HuH-7.5 (cell line): ENCODE measurements around the gene PNMA1.
"Not testable (repeated sequence)": the region's sequence is repeated elsewhere in the genome, so short reads cannot be mapped to it uniquely, and the experiment has no call there.

Experiments used
- DNase-seq: peaks from one replicate; pipeline ENCODE4 v3.0.0; 2011; ENCODE audit warnings: low spot score

Gene PNMA1

GRCh38 chr14:73715707-73716106 is 1.5 kb upstream of the PNMA1 start:
- no peak for DNase-seq

GRCh38 chr14:73714656-73715081 is 485 bp upstream of the PNMA1 start:
- DNase-seq = no peak

GRCh38 chr14:73713206-73713802 is 880 bp downstream of the PNMA1 start:
- DNase-seq = no peak

- no peak for DNase-seq
These were observed 1.5 kb downstream of the PNMA1 start for GRCh38 chr14:73712540-73713180.

- no peak for DNase-seq
These were observed 2.1 kb downstream of the PNMA1 start for GRCh38 chr14:73712071-73712506.

DNA sequence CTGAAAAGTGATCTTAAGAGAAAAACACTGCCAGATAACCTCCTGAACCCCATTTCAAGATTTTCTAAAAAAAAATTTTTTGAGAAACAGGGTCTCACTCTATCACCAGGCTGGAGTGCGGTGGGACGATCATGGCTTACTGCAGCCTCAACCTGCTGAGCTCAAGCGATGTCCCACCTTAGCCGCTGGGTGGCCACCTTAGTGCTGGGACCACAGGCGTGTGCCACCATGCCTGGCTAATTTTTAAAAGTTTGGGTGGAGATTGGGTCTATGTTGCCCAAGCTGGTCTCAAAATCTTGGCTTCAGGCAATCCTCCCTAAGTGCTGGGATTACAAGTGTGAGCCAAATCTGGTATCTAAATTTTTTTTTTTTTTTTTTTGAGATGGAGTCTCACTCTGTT is 3.4 kb downstream of the PNMA1 start:
- no peak for DNase-seq

DNA sequence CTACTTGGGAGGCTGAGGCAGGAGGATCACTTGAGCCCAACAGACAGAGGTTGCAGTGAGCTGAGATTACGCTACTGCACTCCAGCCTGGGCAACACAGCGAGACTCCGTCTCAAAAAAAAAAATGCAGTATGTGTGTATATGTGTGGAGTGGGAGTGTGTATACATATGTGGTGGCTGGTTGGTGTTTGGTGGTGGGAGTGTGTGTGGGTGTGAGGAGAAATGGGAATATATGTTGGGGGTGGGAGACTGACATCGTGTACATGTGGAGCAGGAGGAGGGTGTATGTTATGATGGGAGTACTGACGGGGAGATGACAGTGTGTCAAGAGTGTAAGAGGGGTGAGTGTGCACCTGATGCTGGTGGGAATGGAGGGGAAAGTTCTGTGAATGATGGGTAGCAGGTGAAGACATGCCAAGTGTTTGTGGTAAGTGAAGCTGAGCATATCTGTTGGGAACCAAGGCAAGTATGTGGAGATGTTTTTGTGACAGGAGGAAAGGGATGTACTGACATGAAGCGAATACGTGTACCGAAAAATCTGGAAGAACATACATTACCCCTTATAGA is 4.2 kb downstream of the PNMA1 start:
- DNase-seq = no peak

DNA sequence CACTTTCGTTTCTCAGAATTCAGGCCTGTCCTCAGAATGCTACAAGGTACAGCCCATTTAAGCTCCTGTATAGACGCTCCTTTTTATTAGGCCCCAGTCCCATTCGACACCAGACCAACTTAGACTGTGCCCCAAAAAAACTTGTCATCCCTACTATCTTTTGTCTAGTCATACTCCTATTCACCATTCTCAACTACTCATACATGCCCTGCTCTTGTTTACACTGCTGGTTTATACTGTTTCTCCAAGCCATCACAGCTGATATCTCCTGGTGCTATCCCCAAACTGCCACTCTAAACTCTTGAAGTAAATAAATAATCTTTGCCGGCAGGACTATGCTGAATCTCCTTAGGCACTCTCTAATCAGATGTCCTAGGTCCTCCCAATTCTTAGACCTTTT is 6.1 kb downstream of the PNMA1 start:
- not testable (repeated sequence) for DNase-seq

DNA sequence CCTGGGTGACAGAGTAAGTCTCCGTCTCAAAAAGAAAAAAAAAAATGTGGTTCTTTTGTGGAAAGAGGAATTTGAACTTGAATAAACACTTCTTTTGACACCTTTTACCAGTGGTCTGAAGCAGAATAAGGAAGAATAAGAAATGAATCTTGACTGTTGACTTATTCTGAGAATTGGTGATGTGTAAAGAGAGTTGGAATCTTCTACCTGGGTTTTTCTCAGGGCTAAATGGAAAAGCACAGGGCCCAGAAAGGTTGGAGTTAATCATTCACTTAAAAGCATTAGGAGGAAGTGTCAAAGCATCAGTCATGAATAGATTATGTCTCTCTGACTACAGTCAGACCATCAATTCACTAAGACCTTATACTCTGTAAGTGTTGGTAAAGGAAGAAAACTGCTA is 13.9 kb downstream of the PNMA1 start:
- DNase-seq = no peak

- no peak for DNase-seq
These were observed 17.5 kb downstream of the PNMA1 start for GRCh38 chr14:73696466-73697400.

DNA sequence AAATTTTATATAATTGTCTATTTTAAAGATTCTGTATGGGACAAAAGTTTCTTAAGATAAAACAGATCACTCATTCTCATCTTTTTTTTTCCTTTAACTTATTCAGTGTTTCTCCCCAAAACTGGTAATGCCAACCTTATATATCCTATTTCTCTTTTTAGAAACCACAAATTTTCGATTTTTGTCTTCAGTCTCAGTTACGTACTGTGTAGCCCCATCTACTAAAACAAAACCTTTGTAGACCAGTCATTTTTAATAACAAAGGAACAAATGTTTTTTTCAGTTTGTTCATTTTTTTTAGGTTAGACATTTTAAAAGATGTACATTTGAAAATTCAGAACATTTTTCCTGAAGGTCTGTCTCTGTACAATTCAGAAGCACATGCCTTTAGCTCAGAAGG is 18.2 kb downstream of the PNMA1 start:
- no peak for DNase-seq

DNA sequence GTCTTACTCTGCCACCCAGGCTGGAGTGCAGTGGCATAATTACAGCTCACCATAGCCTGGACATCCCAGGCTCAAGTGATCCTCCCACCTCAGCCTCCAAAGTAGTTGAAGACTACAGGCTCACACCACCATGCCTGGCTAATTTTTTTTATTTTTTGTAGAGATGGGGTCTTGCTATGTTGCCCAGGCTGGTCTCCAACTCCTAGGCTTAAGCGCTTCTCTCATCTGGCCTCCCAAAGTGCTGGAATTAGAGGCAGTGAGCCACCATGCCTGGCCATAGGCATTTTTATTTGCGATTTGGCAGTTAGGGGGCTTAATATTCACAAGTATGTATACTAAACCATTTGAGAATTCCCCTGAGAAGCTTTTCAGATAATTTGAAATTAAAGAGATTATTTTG is 19.1 kb downstream of the PNMA1 start:
- DNase-seq = no peak

DNA sequence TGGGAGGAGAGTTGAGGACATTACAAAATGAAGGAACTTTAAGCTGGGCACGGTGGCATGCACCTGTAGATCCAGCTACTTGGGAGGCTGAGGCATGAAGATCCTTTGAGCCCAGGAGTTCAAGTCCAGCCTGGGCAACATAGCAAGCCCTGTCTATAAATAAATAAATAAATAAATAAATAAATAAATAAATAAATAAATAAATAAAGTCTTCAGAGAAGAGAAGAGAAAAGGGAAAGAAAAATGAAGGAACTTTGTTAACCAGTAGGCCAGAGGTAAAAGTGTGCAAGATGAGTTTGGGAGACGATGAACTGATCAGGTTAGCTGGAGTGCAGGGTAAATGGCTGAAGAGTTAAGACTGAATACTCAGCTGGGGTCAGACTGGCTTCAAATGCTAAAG is 20.1 kb downstream of the PNMA1 start:
- DNase-seq = no peak

- DNase-seq = no peak
These were observed 27.3 kb downstream of the PNMA1 start for GRCh38 chr14:73686901-73687300.

GRCh38 chr14:73685328-73685727 is 28.9 kb downstream of the PNMA1 start:
- no peak for DNase-seq

DNA sequence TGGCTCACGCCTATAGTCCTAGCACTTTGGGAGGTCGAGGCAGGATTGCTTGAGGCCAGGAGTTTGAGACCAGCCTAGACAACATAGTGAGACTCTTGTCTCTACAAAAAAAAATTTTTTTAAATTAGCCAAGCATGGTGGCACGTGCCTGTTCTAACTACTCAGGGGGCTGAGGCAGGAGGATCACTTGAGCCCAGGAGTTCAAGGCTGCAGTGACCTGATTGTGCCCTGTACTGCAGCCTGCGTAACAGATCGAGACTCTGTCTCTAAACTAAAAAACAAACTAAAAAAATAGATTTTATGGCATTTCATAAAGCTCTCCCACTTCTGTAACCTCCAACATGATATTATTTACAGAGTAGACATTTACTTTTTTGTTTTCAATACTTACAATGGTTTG is 29.6 kb downstream of the PNMA1 start:
- no peak for DNase-seq

DNA sequence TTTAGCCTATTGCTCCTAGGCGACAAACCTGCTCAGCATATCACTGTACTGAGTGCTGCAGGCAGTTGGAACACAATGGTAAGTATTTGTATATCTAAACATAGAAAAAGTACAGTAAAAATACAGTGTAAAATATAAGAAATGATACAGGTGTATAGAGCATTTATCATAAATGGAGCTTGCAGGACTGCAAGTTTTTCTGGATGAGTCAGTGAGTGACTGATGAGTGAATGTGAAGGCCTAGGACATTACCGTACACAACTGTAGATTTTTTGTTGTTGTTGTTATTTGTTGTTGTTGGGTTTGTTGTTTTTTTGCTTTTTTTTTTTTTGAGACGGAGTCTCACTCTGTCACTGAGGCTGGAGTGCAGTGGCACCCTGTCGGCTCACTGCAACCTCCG is 33.4 kb downstream of the PNMA1 start:
- DNase-seq = no peak

- no peak for DNase-seq
These were observed 35.5 kb downstream of the PNMA1 start for GRCh38 chr14:73678698-73679097.

DNA sequence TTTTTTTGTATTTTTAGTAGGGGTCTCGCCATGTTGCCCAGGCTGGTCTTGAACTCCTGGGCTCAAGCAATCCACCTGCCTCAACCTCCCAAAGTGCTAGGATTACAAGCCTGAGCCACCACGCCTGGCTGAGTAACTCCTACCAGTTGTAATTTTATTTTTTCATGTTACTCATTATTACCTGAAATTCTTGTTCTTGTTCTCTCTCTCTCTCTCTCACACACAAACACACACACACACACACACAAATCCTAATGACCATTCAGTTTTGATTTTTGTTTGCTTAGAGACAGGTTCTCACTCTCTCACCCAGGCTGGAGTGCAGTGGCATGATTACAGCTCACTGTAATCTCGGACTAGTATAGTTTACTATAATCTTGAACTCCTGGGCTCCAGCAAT is 39.2 kb downstream of the PNMA1 start:
- no peak for DNase-seq

GRCh38 chr14:73667854-73668253 is 46.3 kb downstream of the PNMA1 start:
- DNase-seq = no peak

GRCh38 chr14:73666583-73666982 is 47.6 kb downstream of the PNMA1 start:
- DNase-seq = no peak

- DNase-seq = no peak
These were observed 49.1 kb downstream of the PNMA1 start for GRCh38 chr14:73665130-73665529.
